Hematopoietic multipotent progenitor cell treated with erythropoietin and hydrocortisone succinate and interleukin-3 and kit ligand, for 8 days (in vitro differentiated cells): Measurements from ENCODE around the gene ATRNL1.

Source experiments
- DNase-seq: peaks from one replicate; pipeline ENCODE4 v3.0.0-alpha.2; 2015

The ATRNL1 gene

GRCh38 chr10:115915429-115915828 is 822.3 kb downstream of the ATRNL1 start:
- DNase-seq = no peak

GRCh38 chr10:115918812-115919211 is 825.6 kb downstream of the ATRNL1 start:
- DNase-seq = no peak

- no peak for DNase-seq
These were observed 828.6 kb downstream of the ATRNL1 start for GRCh38 chr10:115921795-115922194.

DNA sequence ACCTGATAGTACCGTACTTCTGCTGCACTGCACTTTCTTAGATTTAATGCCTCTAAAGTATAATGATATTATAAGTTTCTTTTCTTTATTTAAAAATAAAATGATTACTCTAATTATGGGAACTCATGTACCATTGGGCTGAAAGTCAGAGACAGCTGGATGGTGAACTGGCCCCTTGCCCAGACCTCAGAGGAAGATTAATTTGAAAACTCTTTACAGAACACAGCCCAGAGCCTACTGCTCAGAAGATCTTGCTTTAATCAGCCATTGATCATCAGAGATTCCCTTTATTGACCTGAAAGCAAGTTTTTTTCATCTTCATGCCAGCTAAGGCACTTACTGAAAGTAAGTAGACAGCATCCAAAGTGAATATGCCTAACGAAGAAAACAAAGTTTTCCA is 838.1 kb downstream of the ATRNL1 start:
- DNase-seq = no peak

DNA sequence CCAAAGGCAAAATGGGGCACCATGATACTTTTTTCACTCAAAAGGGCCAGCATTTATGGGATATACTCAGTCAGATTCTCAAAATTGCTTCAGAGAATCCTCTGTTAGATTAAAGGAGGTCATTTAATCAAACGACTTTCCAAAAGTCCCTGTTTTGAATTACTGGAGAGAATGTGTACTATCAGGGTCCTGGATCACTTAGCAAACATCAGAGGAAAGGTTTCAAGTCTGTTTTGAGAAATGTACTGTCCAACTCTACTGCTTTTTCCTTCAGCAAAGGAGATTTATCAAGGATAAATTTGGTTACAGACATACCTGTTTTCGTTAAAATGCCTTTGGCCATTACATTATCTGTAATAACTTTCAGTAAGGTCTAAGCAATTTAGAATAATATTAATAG is 838.9 kb downstream of the ATRNL1 start:
- no peak for DNase-seq

DNA sequence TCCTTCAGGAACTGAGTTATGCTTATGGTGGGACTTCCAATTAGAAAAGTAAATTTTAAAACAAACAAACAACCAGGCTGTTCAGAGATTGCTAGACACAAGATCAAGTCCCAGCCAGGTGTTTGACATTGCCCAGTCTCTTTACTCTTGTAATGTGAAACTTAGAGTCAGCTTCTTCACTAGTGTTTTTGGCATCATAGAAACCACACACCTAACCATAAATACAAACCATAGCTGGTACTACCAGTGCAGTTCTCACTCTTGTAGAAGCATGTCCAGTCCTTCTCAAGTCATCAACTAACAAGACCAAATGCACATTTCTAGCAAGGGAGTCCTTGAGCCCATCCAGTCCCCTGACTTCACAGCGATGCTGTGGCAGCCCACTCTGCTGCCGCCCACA is 839.9 kb downstream of the ATRNL1 start:
- DNase-seq = no peak

GRCh38 chr10:115935731-115936130 is 842.6 kb downstream of the ATRNL1 start:
- no peak for DNase-seq

DNA sequence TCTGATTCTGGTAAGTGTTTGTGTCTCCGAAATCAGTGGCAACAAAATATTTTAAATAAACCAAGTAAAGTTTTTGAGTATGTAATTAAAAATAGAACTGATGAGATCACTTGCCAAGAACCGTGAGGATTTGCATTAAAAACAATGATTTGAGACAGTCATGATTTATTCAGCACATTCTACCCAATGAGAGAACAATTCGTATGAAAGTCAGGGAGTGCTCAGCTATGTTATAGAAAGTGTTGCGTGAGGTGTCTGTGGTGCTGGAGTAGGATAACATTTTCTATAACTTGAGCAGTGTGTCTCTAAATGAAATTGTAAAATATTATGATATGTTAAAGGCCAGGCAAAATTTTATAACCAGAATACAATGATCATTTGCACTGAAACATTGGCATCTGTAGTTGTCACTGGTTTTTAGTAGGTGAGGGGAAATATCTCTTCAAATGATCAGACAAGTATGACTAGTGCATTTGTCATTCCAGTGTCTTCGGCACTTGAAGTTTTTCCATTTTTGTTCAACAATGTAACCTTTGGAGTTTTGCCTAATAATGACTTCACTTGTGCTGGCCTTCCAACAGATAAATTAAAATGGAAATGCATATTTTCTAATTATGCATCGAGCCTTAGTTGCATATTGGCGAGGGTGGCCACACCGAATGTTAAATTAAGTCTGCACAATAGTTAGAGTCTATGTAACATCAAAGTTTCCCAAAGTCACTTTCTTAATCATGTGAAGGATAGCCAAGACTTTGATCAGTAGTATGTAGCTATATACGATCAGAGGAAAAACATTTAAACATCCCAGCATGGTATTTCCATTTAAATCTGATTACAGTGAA is 844.0 kb downstream of the ATRNL1 start:
- no peak for DNase-seq

DNA sequence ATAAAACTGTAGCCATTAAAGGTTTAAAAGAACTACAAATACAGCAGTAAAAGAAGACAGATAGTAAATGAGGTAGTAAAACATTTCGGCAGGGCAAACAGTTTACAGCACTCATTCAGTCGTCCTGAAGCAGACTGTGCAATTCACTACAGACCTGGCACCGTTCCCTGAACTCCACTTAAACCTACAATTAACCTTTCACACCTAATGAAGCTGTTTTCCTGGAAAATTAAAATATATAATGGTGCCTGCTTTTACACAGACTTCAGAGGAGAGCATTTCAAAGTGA is 844.5 kb downstream of the ATRNL1 start:
- DNase-seq = no peak

GRCh38 chr10:115939101-115939854 is 846.1 kb downstream of the ATRNL1 start:
- DNase-seq = no peak

DNA sequence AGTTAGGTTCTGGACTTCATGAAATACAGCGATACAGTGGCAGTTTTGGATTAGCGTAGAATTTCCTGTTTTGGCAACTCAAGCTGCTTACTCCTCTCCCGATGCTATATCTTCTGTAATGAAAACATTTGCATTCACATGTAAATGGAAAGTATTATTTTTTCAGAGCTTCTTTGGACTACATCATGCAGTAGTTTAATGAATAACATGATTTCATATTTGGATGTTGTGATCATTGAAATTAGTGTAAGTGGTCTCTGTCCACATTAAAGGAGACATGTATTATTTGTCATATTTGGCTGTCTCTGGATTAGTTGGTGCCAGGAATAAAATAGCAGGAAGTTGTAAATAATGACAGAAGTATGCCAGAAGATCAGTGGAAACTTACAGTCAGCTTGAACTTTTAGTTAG is 848.2 kb downstream of the ATRNL1 start:
- no peak for DNase-seq

DNA sequence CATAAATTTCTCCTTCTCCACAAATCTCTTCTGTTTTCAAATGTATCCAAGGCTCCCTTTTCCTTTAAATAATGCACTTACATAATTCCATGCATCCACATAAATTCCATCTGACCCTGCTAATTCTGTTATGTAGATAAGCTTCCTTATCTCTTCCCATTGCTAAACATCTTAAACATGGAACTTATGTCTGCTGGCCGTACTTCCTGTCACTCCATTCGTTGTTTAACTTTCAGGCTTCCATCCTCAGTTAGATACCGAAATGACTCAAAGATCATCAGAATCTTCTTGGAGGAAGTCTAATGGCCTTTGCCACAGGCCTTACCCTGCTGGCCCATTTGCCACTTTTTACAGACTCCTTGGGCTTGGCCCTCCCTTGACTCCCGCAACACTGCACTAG is 848.9 kb downstream of the ATRNL1 start:
- no peak for DNase-seq

GRCh38 chr10:115944538-115944937 is 851.4 kb downstream of the ATRNL1 start:
- DNase-seq = no peak

DNA sequence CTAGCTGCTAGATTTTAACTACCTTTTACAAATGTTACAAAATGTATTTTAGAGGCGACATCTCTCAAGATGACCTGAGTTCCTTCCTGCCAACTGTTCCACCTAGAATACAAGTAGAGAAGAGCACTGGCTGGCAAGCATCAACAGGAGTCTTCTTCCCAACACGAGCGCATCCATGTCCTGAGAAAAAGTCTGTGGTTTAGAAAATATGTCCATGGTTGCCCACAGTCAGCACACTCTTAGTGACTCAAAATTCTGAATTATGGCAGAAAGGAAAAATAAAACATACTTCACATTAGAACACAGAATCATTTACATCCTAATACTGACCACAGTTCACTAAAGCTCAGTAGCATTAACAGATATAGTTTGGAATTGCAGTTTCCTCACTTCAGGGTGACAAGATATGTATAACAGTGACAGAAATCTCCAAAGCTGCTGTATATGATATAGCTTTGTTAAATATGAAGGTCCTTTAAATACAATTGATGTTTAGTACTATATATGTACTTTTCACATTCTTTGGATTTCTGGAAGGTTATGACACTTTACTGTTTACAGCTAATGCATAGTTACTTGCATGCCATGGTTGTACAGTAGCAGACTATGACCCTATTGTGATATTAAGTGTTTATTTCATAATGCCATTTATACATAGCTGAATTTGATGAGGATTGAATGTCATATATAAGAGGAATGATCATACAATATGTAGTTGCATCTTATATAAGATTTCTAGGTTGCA is 852.7 kb downstream of the ATRNL1 start:
- no peak for DNase-seq

DNA sequence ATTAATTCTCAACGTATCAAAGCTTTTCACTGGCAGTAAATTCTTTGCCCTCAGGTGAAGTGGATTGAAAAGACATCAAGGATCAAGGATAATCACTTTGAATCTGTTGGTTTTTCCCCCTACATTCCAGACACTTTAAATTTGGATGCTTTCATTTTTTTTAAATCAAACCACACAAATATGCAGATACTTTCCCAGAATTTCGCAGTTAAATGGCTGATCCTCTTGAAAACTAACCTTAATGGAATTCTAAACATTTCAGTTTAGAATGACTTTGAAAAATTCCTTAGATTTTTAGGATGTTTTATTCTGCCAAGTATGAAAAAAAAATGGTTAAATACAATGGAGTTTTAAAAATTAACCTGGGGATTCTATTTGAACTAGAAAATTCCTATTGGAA is 853.9 kb downstream of the ATRNL1 start:
- DNase-seq = no peak

DNA sequence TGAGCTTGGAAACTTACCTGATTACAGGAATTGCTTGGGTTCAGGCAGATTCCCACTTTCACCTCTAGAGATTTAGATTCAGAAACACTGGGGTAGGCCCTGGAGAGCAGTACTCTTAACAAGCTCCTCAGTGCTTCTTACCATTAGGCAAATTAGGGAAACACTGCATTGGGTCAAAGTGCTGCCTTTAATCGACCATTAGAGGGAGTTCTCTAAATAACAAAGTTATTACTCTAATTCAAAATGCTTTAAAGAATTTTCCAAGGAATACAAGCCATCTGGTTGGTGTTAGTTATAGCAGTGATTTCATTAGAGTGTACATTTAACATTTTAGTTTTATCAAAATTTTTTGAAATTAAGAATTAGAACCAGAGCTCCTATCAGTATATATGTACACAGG is 855.3 kb downstream of the ATRNL1 start:
- DNase-seq = no peak

GRCh38 chr10:115949282-115949844 is 856.2 kb downstream of the ATRNL1 start:
- DNase-seq = no peak

DNA sequence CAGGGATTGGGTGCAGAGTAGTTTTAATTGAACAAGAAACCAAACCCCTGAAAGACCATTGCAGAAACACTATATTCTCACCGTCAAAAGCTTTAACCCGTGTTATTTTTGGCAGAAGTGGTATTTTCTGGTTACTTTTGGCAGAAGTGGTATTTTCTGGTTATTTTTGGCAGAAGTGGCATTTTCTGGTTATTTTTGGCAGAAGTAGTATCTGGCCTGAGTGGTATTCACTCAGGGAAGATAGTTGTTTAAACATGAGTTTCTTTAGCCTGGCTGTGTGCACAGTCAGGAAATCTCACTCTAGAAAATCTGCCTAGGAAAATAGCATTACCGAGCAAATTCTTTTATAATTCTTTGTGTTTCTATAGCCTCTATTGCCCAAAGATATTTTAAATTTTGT is 857.2 kb downstream of the ATRNL1 start:
- no peak for DNase-seq

DNA sequence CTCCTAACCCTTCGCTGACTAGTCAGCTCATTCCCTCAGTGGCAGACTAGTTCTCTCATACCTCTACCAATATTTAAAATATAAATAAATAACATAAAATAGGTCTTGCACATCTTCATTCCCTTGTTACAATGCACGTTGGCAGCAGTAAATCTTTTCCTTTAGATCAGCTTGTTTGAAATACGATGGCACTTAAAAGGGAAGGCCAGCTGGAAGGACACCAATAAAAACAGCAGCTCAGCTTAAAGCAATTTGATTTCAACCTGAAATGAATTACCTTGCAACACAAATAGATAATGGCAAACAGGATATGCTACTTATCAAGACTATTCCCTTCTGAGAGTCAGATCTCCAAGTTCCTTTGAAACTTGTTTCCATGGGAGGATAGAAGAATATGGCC is 858.1 kb downstream of the ATRNL1 start:
- DNase-seq = no peak

DNA sequence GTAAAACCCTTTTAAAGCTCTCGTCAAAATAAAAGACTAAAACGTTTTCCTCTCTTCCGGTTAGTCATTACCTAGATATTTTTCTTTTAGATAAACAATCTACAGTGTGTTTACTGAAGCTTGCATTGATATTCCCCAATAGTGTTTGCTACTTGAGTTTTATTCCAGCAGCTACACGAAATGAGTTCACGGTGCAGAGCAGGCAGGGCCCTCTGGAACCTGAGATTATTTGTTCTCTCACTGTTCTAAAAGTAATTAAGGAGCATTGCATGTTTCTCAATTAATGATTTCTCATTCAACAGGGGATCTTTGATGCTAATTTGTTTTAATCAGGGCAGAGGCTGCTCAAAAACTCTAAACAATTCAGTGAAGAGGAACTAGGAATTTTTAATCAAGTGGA is 860.1 kb downstream of the ATRNL1 start:
- no peak for DNase-seq

DNA sequence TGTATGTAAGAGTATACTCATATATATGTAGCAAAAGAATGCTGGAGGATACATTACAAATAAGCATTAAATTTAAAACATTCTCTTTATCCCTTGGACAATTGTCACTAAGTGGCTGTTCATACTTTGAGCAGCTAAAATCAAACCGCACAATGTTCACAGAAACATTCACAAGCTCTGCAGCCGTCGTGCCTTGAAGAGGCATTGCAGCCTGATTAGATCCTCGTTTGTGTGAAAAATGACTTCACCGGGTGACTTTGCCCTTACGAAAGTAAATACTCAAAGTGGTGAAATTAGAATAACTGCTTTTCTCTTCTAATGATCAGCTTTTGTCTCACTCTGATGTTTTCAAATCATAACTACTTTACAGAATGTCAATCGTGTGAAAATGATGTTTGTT is 860.8 kb downstream of the ATRNL1 start:
- no peak for DNase-seq

- DNase-seq = no peak
These were observed 863.3 kb downstream of the ATRNL1 start for GRCh38 chr10:115956225-115957011.

- DNase-seq = no peak
These were observed 863.8 kb downstream of the ATRNL1 start for GRCh38 chr10:115957012-115957399.
